ENCODE data around the gene CSF2.
A peak's percentile ranks its signal among the peaks of the same experiment; 100 is the strongest.

Gene CSF2

GRCh38 chr5:132055441-132055807, 18.2 kb upstream of the CSF2 start:
- no peak for DNase-seq (ENCODE audit: low spot score)

- DNase-seq (ENCODE audit: low spot score) = no peak
These were observed 17.6 kb upstream of the CSF2 start for GRCh38 chr5:132055808-132056609.

GRCh38 chr5:132056610-132057497, 16.7 kb upstream of the CSF2 start:
- DNase-seq (ENCODE audit: low spot score) = no peak

GRCh38 chr5:132057498-132058255, 15.9 kb upstream of the CSF2 start:
- no peak for DNase-seq (ENCODE audit: low spot score)

GRCh38 chr5:132058646-132059042, 14.9 kb upstream of the CSF2 start:
- DNase-seq (ENCODE audit: low spot score) = no peak

- no peak for DNase-seq (ENCODE audit: low spot score)
These were observed 14.4 kb upstream of the CSF2 start for GRCh38 chr5:132059043-132059695.

GRCh38 chr5:132059696-132060500, 13.7 kb upstream of the CSF2 start:
- no peak for DNase-seq (ENCODE audit: low spot score)

GRCh38 chr5:132060501-132061161, 13.0 kb upstream of the CSF2 start, which contains the start of gene IL3:
TSS of gene IL3 (plus strand) at chr5:132060655. CDS start at chr5:132060707, 52 bp downstream.
- DNase-seq (ENCODE audit: low spot score) = no peak

- DNase-seq (ENCODE audit: low spot score) = peak; percentile 63
These were observed 10.3 kb upstream of the CSF2 start for GRCh38 chr5:132063090-132063911.

GRCh38 chr5:132064140-132064539, 9.4 kb upstream of the CSF2 start:
- no peak for DNase-seq (ENCODE audit: low spot score)

- peak; percentile 62 for DNase-seq (ENCODE audit: low spot score)
These were observed 8.8 kb upstream of the CSF2 start for GRCh38 chr5:132064738-132065331.

GRCh38 chr5:132065351-132065937, 8.1 kb upstream of the CSF2 start:
- peak; percentile 51 for DNase-seq (ENCODE audit: low spot score)

GRCh38 chr5:132065951-132066701, 7.5 kb upstream of the CSF2 start:
- DNase-seq (ENCODE audit: low spot score) = no peak

GRCh38 chr5:132066871-132067270, 6.7 kb upstream of the CSF2 start:
- no peak for DNase-seq (ENCODE audit: low spot score)

GRCh38 chr5:132067451-132067850, 6.1 kb upstream of the CSF2 start:
- no peak for DNase-seq (ENCODE audit: low spot score)

GRCh38 chr5:132067941-132068808, 5.4 kb upstream of the CSF2 start:
- no peak for DNase-seq (ENCODE audit: low spot score)

GRCh38 chr5:132069561-132069960, 4.0 kb upstream of the CSF2 start:
- DNase-seq (ENCODE audit: low spot score) = no peak

Measured in RKO (cell line).